C4-2B (cell line): ENCODE results near the gene CTDP1.

Source experiments
- H3K27ac ChIP-seq: fragments of 450-650 bp; 2 replicates; pipeline ENCODE4 v1.5.1; 2017
- ZFX ChIP-seq: fragments of 450-650 bp; IDR thresholded peaks from 2 replicates; pipeline ENCODE4 v1.6.1; 2017
- TF ChIP-seq, protein P1 (sequence below): fragments of 450-650 bp; conservative IDR thresholded peaks from 2 replicates; pipeline ENCODE4 v1.5.1; 2017; ENCODE audit warnings: mild to moderate bottlenecking

The CTDP1 gene

GRCh38 chr18:79779021-79779699, 99.6 kb downstream of the CTDP1 start:
- TF ChIP-seq, protein P1, sequence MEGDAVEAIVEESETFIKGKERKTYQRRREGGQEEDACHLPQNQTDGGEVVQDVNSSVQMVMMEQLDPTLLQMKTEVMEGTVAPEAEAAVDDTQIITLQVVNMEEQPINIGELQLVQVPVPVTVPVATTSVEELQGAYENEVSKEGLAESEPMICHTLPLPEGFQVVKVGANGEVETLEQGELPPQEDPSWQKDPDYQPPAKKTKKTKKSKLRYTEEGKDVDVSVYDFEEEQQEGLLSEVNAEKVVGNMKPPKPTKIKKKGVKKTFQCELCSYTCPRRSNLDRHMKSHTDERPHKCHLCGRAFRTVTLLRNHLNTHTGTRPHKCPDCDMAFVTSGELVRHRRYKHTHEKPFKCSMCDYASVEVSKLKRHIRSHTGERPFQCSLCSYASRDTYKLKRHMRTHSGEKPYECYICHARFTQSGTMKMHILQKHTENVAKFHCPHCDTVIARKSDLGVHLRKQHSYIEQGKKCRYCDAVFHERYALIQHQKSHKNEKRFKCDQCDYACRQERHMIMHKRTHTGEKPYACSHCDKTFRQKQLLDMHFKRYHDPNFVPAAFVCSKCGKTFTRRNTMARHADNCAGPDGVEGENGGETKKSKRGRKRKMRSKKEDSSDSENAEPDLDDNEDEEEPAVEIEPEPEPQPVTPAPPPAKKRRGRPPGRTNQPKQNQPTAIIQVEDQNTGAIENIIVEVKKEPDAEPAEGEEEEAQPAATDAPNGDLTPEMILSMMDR, result no peak
- TF ChIP-seq ZFX, result no peak
- H3K27ac ChIP-seq, result no peak overlapping the region

- no peak overlapping the region for H3K27ac ChIP-seq
- TF ChIP-seq, protein P1, result no peak
- no peak for TF ChIP-seq ZFX
These were observed 100.1 kb downstream of the CTDP1 start for GRCh38 chr18:79779700-79780190.

- no peak for TF ChIP-seq ZFX
- TF ChIP-seq, protein P1, result no peak
These were observed 100.9 kb downstream of the CTDP1 start for GRCh38 chr18:79780547-79780946.

GRCh38 chr18:79781331-79781941, 101.8 kb downstream of the CTDP1 start:
- TF ChIP-seq ZFX, result no peak
- TF ChIP-seq, protein P1, result no peak
- no peak overlapping the region for H3K27ac ChIP-seq

More at GRCh38 chr18:79780547-79780946, 100.9 kb downstream of the CTDP1 start:
- no peak overlapping the region for H3K27ac ChIP-seq

DNA sequence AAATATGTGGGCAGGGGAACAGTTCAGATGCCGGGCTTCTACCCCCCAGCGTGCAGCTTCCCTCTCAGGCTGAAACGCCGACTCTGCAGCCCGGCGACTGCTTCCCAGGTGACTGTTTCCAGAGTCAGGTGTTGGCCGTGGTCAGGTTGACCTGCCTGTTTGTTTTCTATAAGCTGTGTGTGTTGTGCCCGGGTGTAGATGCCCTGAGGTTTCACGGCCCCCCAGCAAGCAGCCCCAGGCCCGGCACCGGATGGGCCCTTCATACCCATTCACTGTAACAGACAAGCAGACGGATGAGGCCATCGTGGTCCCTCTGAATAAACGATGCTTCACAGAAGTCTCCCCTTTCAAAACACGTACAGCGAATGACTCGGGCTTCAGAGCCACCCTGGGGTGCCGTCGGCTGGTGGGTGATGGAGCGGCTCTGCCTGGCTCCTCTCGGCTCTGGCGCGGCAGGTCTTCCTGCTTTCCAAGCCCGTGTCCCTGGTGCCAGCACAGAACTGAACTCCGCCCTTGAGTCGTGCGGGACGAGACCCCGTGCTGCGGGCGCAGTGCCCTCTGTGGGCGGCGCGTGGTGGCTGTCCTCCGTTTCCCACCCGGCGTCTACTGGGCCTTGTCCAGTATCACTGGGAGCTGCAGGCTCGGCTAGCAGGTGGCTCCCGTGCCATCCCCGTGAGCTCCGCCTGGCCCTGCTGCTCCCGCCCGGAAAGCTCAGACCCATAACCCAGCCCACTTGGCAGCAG, 103.1 kb downstream of the CTDP1 start:
- TF ChIP-seq ZFX, result no peak
- TF ChIP-seq, protein P1, result no peak
- H3K27ac ChIP-seq, result no peak overlapping the region

GRCh38 chr18:79784071-79784913, 104.7 kb downstream of the CTDP1 start:
- TF ChIP-seq ZFX, result no peak
- TF ChIP-seq, protein P1, result no peak
- no peak overlapping the region for H3K27ac ChIP-seq
